HCT116 (cell line): ENCODE results near the gene UCN3. TPM values are rescaled to one million over a fixed set of nuclear protein-coding genes. Genes with fewer than 3 reads are reported as not detected.

ENCODE experiments used
- ATAC-seq: fragments of 200-7000 bp; cut with Tn5 transposase; 2 replicates; pipeline ENCODE4 v1.9.1; 2020; ENCODE audit warnings: mild to moderate bottlenecking, moderate library complexity
- BruUV-seq: library from RNA; stranded (reverse); fragments of 400-500 nt; replicated peaks from 2 replicates; lab custom pipeline; 2021; lab: Mats Ljungman, UMichigan
- CTCF ChIA-PET: fragments of 300-600 bp; sonication (Branson Sonifier 250); formaldehyde crosslinking; loops from one replicate; lab custom pipeline; 2021; ENCODE audit warnings: antibody characterized with exemption; lab: Charles Lee
- POLR2A ChIA-PET: fragments of 300-600, 350-600 bp; sonication (Branson Sonifier 250); formaldehyde crosslinking; loops from one replicate; lab custom pipeline; 2021; ENCODE audit warnings: antibody characterized with exemption; lab: Charles Lee
- RAD21 ChIA-PET, 2 experiments: fragments of 300-600 bp; sonication (Branson Sonifier 250); formaldehyde crosslinking; loops; one replicate each; lab custom pipeline; 2023; ENCODE audit warnings: low total read pairs in 2 of 2; ENCODE audit not compliant: uncharacterized antibody in 2 of 2, unreplicated experiment in 2 of 2, low non-redundant PET in 1 of 2; lab: Charles Lee
- DNase-seq: peaks from one replicate; pipeline ENCODE4 v3.0.0-alpha.2; 2010; ENCODE audit warnings: low read depth, low spot score
- H2AFZ ChIP-seq: fragments of 200-600 bp; shearing (Covaris generic), sonication (generic); 2 replicates; pipeline ENCODE4 v1.6.1; 2017; ENCODE audit warnings: low read depth, mixed run types, mixed read lengths, antibody characterized with exemption, low read length; ENCODE audit not compliant: poor library complexity, severe bottlenecking
- H3K27ac ChIP-seq: 2 replicates; pipeline ENCODE4 v1.5.1; 2012; ENCODE audit warnings: low read depth, low read length
- H3K27me3 ChIP-seq: fragments of 200-600 bp; sonication (generic); 2 replicates; pipeline ENCODE4 v1.6.1; 2016; ENCODE audit warnings: mixed run types, low read length, mixed read lengths; ENCODE audit not compliant: insufficient read depth
- H3K36me3 ChIP-seq, 2 experiments: fragments of 200-500 bp in 1 of 2; fragments of 200-600 bp in 1 of 2; sonication (Bioruptor generic) in 1 of 2; sonication (generic) in 1 of 2; 2 replicates each; pipeline versions ENCODE4 v1.5.1 to v1.6.1; 2014 to 2016; ENCODE audit warnings: low read length in 2 of 2, inconsistent platforms in 1 of 2, mixed read lengths in 1 of 2, mixed run types in 1 of 2; ENCODE audit not compliant: insufficient read depth in 2 of 2, control insufficient read depth in 1 of 2
- H3K4me1 ChIP-seq, 2 experiments: fragments of 200-600 bp in 1 of 2; sonication (generic) in 1 of 2; 2 replicates each; pipeline versions ENCODE4 v1.5.1 to v1.6.1; 2012 to 2017; ENCODE audit warnings: low read length in 2 of 2, inconsistent platforms in 1 of 2, mild to moderate bottlenecking in 1 of 2, mixed read lengths in 1 of 2, mixed run types in 1 of 2, moderate library complexity in 1 of 2; ENCODE audit not compliant: insufficient read depth in 2 of 2, control insufficient read depth in 1 of 2
- H3K4me2 ChIP-seq: fragments of 200-600 bp; sonication (generic); 2 replicates; pipeline ENCODE4 v1.6.1; 2017; ENCODE audit warnings: mixed run types, low read length, mixed read lengths
- H3K4me3 ChIP-seq, 2 experiments: fragments of 200-600 bp in 1 of 2; sonication (generic) in 1 of 2; replicated peaks in 1 of 2; 2 replicates each; pipeline ENCODE4 v1.5.1; 2011 to 2016; ENCODE audit warnings: low read length in 2 of 2, control low read depth in 1 of 2, low read depth in 1 of 2, mild to moderate bottlenecking in 1 of 2, mixed read lengths in 1 of 2, mixed run types in 1 of 2
- H3K79me2 ChIP-seq: fragments of 200-600 bp; sonication (generic); 2 replicates; pipeline ENCODE4 v1.6.1; 2017; ENCODE audit warnings: mild to moderate bottlenecking, mixed run types, low read length, moderate library complexity, mixed read lengths; ENCODE audit not compliant: insufficient read depth
- H3K9ac ChIP-seq: fragments of 200-600 bp; sonication (generic); 2 replicates; pipeline ENCODE4 v1.6.1; 2016; ENCODE audit warnings: low read length, mixed read lengths
- H3K9me2 ChIP-seq: fragments of 200-600 bp; sonication (generic), shearing (Covaris generic); 2 replicates; pipeline ENCODE4 v1.6.1; 2017; ENCODE audit warnings: mixed run types, mild to moderate bottlenecking, moderate library complexity; ENCODE audit not compliant: insufficient read depth
- H3K9me3 ChIP-seq, 2 experiments: fragments of 200-500 bp in 1 of 2; fragments of 200-600 bp in 1 of 2; sonication (Bioruptor generic) in 1 of 2; sonication (generic) in 1 of 2; 2 replicates each; pipeline ENCODE4 v1.6.1; 2014 to 2017; ENCODE audit warnings: low read length in 2 of 2, mixed read lengths in 2 of 2, inconsistent platforms in 1 of 2, low read depth in 1 of 2, mild to moderate bottlenecking in 1 of 2, mixed run types in 1 of 2, moderate library complexity in 1 of 2; ENCODE audit not compliant: control insufficient read depth in 1 of 2, insufficient read depth in 1 of 2
- H4K20me1 ChIP-seq: fragments of 200-600 bp; sonication (generic), shearing (Covaris generic); 2 replicates; pipeline ENCODE4 v1.6.1; 2017; ENCODE audit warnings: mixed run types, mild to moderate bottlenecking, moderate library complexity; ENCODE audit not compliant: insufficient read depth
- CEBPB ChIP-seq: IDR thresholded peaks from 2 replicates; pipeline ENCODE4 v1.6.1; 2012; ENCODE audit warnings: low read depth
- ELF1 ChIP-seq: IDR thresholded peaks from 2 replicates; pipeline ENCODE4 v1.6.1; 2012; ENCODE audit warnings: low read depth, borderline replicate concordance
- EZH2 ChIP-seq: fragments of 200-600 bp; sonication (generic); IDR thresholded peaks from 2 replicates; pipeline ENCODE4 v1.6.1; 2017; ENCODE audit warnings: antibody characterized with exemption, mixed run types
- POLR2A ChIP-seq: IDR thresholded peaks from 2 replicates; pipeline ENCODE4 v1.7.0; 2011; ENCODE audit warnings: borderline replicate concordance; ENCODE audit not compliant: insufficient read depth, insufficient read length; ENCODE audit errors: extremely low read depth
- POLR2AphosphoS5 ChIP-seq: IDR thresholded peaks from 2 replicates; pipeline ENCODE4 v1.6.1; 2011; ENCODE audit warnings: mild to moderate bottlenecking, low read depth, low read length, moderate library complexity
- SRF ChIP-seq: IDR thresholded peaks from 2 replicates; pipeline ENCODE4 v1.6.1; 2012; ENCODE audit warnings: low read depth
- TCF7L2 ChIP-seq: IDR thresholded peaks from 2 replicates; pipeline ENCODE4 v1.7.0; 2011; ENCODE audit warnings: borderline replicate concordance, inconsistent platforms; ENCODE audit not compliant: insufficient read depth, insufficient read length; ENCODE audit errors: extremely low read depth
- ZNF274 ChIP-seq: fragments of 200-500 bp; sonication (Bioruptor generic); IDR thresholded peaks from 2 replicates; pipeline ENCODE4 v1.6.1; 2014; ENCODE audit warnings: mild to moderate bottlenecking, low read depth, low read length, inconsistent platforms
- intact Hi-C: fragments of 100-400 bp; cut with micrococcal nuclease; formaldehyde crosslinking; loops from 2 replicates; pipeline ENCODE4 v1.10.0; 2022
- total RNA-seq: library from RNA; stranded (reverse); gene quantifications from one replicate; pipeline ENCODE4 v1.2.1, GENCODE V29; 2021; ENCODE audit not compliant: unreplicated experiment
- TF ChIP-seq, protein P1 (sequence below), 3 experiments: fragments of 200-600 bp in 1 of 3; sonication (generic) in 1 of 3; IDR thresholded peaks in 2 of 3; conservative IDR thresholded peaks in 1 of 3; 2 replicates each; pipeline ENCODE4 v1.5.1; 2012 to 2017; ENCODE audit warnings: low read depth in 2 of 3, low read length in 2 of 3, antibody characterized with exemption in 1 of 3, borderline replicate concordance in 1 of 3, control low read depth in 1 of 3, mild to moderate bottlenecking in 1 of 3, mixed read lengths in 1 of 3, mixed run types in 1 of 3, moderate library complexity in 1 of 3; ENCODE audit not compliant: insufficient read depth in 1 of 3

The UCN3 gene
- total RNA-seq, 1 experiment from 2014 or later: not detected

DNA sequence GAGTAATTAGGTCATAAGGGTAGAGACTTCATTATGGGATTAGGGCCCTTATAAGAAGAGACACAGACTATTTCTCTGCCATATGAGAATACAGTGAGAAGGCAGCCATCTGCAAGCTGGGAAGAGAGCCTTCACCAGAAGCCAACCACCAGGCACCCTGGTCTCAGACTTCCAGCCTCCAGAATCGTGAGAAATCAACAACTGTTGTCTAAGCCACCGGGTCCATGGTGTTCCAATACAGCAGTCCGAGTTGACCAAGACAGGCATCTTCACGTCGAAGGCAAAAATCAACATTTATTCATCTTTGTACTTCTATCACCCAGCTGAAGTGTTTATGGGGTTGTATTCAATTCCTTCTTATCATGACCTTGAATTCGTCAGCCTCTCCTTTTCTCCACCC lies 34.6 kb downstream of the UCN3 start:
- Histone ChIP-seq H3K27ac (no peak overlapping the region), H3K79me2 (no peaks in the 10 kb centered on the region), H2AFZ (no peak overlapping the region), H3K4me3 (no peak overlapping the region), H3K4me2 (no peak overlapping the region), H3K9me3 (no peaks in the 10 kb centered on the region), H3K9ac (no peak overlapping the region), H3K27me3 (no peaks in the 10 kb centered on the region), H4K20me1 (no peaks in the 10 kb centered on the region), H3K4me1 (no peaks in the 10 kb centered on the region), H3K9me2 (no peaks in the 10 kb centered on the region), H3K36me3 (no peaks in the 10 kb centered on the region)
- ChIA-PET CTCF (no interaction called here), RAD21 (no interaction called here), POLR2A (no interaction called here)
- DNase-seq: no peak
- BruUV-seq: no TSS peak
- TF ChIP-seq POLR2AphosphoS5 (no peak), ZNF274 (no peak), ELF1 (no peak), POLR2A (no peak)
- TF ChIP-seq, protein P1, sequence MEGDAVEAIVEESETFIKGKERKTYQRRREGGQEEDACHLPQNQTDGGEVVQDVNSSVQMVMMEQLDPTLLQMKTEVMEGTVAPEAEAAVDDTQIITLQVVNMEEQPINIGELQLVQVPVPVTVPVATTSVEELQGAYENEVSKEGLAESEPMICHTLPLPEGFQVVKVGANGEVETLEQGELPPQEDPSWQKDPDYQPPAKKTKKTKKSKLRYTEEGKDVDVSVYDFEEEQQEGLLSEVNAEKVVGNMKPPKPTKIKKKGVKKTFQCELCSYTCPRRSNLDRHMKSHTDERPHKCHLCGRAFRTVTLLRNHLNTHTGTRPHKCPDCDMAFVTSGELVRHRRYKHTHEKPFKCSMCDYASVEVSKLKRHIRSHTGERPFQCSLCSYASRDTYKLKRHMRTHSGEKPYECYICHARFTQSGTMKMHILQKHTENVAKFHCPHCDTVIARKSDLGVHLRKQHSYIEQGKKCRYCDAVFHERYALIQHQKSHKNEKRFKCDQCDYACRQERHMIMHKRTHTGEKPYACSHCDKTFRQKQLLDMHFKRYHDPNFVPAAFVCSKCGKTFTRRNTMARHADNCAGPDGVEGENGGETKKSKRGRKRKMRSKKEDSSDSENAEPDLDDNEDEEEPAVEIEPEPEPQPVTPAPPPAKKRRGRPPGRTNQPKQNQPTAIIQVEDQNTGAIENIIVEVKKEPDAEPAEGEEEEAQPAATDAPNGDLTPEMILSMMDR (IDR thresholded peaks at IDR 0.05 in 2 of 3, conservative IDR thresholded peaks at IDR 0.05 in 1 of 3; ENCODE audit: borderline replicate concordance in 1 of 3, insufficient read depth in 1 of 3, low read depth in 2 of 3, low read length in 2 of 3): no peak
- no peak for ATAC-seq
- intact Hi-C loops: no loop called here

DNA sequence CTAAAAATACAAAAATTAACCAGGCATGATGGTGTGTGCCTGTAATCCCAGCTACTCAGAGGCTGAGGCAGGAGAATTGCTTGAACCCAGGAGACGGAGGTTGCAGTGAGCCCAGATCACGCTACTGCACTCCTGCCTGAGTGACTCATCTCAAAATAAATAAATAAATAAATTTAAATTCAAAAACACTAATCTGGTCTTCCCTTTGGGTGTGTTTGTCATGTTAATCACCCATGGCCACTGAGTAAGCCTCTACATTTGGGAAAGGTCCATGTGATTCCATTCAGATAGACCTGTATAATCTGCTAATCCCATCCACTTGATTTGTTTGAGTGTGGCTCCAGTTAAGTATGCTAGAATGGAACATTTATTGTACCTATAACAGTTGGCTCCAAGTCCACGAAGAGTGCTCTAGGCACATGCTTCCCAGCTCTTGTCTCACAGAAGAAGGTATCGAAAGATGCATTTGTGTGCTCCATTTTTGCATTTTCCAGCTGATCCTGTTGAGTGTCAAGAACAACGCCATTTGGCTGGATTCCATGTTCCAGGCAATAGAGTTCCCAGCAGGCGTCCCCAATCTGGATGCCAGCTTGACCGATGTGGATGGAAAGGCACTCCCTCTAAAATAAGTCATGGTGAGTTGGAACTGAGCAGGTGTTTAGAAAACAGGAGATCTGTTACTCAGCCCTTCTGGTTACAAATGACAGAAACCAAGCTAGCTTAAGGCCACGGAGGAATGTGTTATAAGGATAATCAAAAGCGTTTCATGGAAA lies 35.9 kb downstream of the UCN3 start:
- POLR2A ChIA-PET: no interaction called here

More for the DNA sequence above, 35.9 kb downstream of the UCN3 start:
- no peak for DNase-seq
- Histone ChIP-seq H2AFZ (no peak overlapping the region), H3K9me2 (no peaks in the 10 kb centered on the region), H3K9me3 (no peaks in the 10 kb centered on the region), H3K27me3 (no peaks in the 10 kb centered on the region), H3K9ac (no peak overlapping the region), H3K4me1 (no peaks in the 10 kb centered on the region; a peak in 1 of 4 replicates), H3K36me3 (no peaks in the 10 kb centered on the region), H3K79me2 (no peaks in the 10 kb centered on the region), H3K27ac (no peak overlapping the region), H4K20me1 (no peaks in the 10 kb centered on the region), H3K4me3 (no peak overlapping the region), H3K4me2 (no peak overlapping the region)
- CTCF ChIA-PET: interaction anchor here (0.6 kb wide), 1 partner anchor 34 kb away, joined by 3 read pairs; no protein-coding TSS in a partner anchor
- BruUV-seq: no TSS peak
- RAD21 ChIA-PET: no interaction called here
- intact Hi-C loops: no loop called here
- no peak for ATAC-seq
- no peak for TF ChIP-seq TCF7L2
- no peak for TF ChIP-seq EZH2
- TF ChIP-seq CEBPB: no peak
- no peak for TF ChIP-seq SRF
